Psoas muscle (tissue), 8 donors: Measurements from ENCODE around the gene DPY30. TPM values are rescaled to one million over a fixed set of nuclear protein-coding genes. Genes with fewer than 3 reads are reported as not detected.
A peak's percentile ranks its signal among the peaks of the same experiment; 100 is the strongest.

Experiments
- ATAC-seq, 4 donors: fragments of 200-7000 bp; cut with Tn5 transposase; one replicate each; pipeline ENCODE4 v1.9.1; 2020; ENCODE audit warnings: moderate library complexity in 3 of 4, mild to moderate bottlenecking in 2 of 4
- DNase-seq, 2 donors: peaks; one replicate each; pipeline ENCODE4 v3.0.0-alpha.2; 2020
- H3K27ac ChIP-seq: fragments of 200-600 bp; one replicate; pipeline ENCODE4 v1.8.0; 2022
- H3K27me3 ChIP-seq, 3 donors: fragments of 200-600 bp in 1 of 3; one replicate each; pipeline versions ENCODE4 v1.6.1 to v1.8.0; 2013 to 2022; ENCODE audit warnings: low read length in 2 of 3, mild to moderate bottlenecking in 2 of 3, moderate library complexity in 1 of 3; ENCODE audit not compliant: insufficient read depth in 3 of 3
- H3K36me3 ChIP-seq, 2 donors: fragments of 200-600 bp in 1 of 2; one replicate each; pipeline versions ENCODE4 v1.6.1 to v1.8.0; 2013 to 2022; ENCODE audit warnings: low read depth in 1 of 2, mild to moderate bottlenecking in 1 of 2, moderate library complexity in 1 of 2; ENCODE audit not compliant: insufficient read depth in 1 of 2
- H3K4me1 ChIP-seq: fragments of 200-600 bp; one replicate; pipeline ENCODE4 v1.8.0; 2022
- H3K4me3 ChIP-seq: fragments of 200-600 bp; one replicate; pipeline ENCODE4 v1.8.0; 2022; ENCODE audit warnings: mild to moderate bottlenecking
- H3K9me3 ChIP-seq: fragments of 200-600 bp; one replicate; pipeline ENCODE4 v1.8.0; 2022
- WGBS, 3 donors: extraction: QIAGEN DNeasy Blood & Tissue Kit; methylation state at CpG; one replicate each; pipeline versions ENCODE4 v1.1.6 to v1.1.7; 2013; 5-methylcytosine and 5-hydroxymethylcytosine counted together
- intact Hi-C, 2 donors: fragments of 100-400 bp; cut with DNase I; formaldehyde crosslinking; loops; one replicate each; pipeline versions ENCODE4 v1.11.0 to v1.14.2; 2022
- polyA plus RNA-seq, 3 donors: library from polyadenylated mRNA; stranded (reverse); fragments of 200-250 nt; gene quantifications; one replicate each; pipeline ENCODE4 v1.2.3, GENCODE V29; 2013
- total RNA-seq, 4 donors: library from RNA; stranded (reverse); fragmentation: NEBNext Ultra II Directional in 2 of 4; extraction: Animal tissue kit (Norgen Biotek cat#: 25700) in 2 of 4; gene quantifications; one replicate each; pipeline versions ENCODE4 v1.2.1 to v1.2.4, GENCODE V29; 2021 to 2023
- TF ChIP-seq, protein P1 (sequence below): fragments of 200-600 bp; IDR thresholded peaks from one replicate; pipeline ENCODE4 v1.8.0; 2022; ENCODE audit warnings: antibody characterized with exemption
- donor health status: healthy with polysubstance abuse.
- donor health status: DM: no; HTN: no; CAD: no; lungs with moderate emphysema.
- donor health status: Bipolar disorder and iron deficiency.
- donor health status: healthy.
- donor health status: DM: yes; HTN: yes; CAD: no.
- donor health status: DM: no; HTN: no; CAD: no.
- donor health status: DM: no; HTN: no; CAD: no.
- donor health status: DM: yes; HTN: yes; CAD: no.

The DPY30 gene
- total and polyA plus RNA-seq, 7 donors = 28.6 to 76.9 (median 35.6) TPM

DNA sequence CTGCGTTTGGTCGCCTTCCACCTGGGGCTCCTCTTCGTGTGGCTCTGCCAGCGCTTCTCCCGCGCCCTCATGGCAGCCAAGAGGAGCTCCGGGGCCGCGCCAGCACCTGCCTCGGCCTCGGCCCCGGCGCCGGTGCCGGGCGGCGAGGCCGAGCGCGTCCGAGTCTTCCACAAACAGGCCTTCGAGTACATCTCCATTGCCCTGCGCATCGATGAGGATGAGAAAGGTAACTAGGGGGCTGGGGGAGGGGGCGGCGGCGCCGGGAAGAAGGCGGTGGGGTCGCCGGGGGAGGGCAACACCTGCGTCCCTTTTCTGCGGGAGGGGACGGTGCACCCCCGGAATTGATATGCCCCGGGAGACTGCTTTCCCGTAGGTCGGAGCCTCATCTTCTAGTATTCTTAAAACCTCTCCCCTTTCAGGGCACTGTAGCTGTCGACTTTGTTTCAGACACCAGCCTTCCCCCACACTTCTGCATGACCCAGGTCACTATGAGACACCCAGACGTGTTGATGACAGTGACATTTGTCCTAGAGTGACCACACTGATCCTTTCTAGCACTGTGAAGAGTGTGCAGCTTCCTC, 24.5 kb upstream of the DPY30 start:
- intact Hi-C loops = loop anchor here in 1 of 2 donors (5.0 kb wide), 1 partner anchor 52 kb away; the partner anchor contains the start of gene MEMO1
- TF ChIP-seq, protein P1, sequence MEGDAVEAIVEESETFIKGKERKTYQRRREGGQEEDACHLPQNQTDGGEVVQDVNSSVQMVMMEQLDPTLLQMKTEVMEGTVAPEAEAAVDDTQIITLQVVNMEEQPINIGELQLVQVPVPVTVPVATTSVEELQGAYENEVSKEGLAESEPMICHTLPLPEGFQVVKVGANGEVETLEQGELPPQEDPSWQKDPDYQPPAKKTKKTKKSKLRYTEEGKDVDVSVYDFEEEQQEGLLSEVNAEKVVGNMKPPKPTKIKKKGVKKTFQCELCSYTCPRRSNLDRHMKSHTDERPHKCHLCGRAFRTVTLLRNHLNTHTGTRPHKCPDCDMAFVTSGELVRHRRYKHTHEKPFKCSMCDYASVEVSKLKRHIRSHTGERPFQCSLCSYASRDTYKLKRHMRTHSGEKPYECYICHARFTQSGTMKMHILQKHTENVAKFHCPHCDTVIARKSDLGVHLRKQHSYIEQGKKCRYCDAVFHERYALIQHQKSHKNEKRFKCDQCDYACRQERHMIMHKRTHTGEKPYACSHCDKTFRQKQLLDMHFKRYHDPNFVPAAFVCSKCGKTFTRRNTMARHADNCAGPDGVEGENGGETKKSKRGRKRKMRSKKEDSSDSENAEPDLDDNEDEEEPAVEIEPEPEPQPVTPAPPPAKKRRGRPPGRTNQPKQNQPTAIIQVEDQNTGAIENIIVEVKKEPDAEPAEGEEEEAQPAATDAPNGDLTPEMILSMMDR = no peak
- H3K27me3 ChIP-seq = no peaks in the 10 kb centered on the region
- ATAC-seq (peak; percentile 23 to 65 (median 46)), DNase-seq (no peak)
- H3K27ac ChIP-seq = peak overlapping the region; percentile 88
- peaks cover 0 to 4% of the 10 kb centered on the region in 2 donors for H3K36me3 ChIP-seq
- no peaks in the 10 kb centered on the region for H3K9me3 ChIP-seq
- H3K4me3 ChIP-seq = peak overlapping the region; percentile 74
- WGBS, 3 donors = 0 to 1% (median 1%) methylated on average over 39 to 40 of the region's 40 CpGs
- H3K4me1 ChIP-seq = peaks cover 19% of the 10 kb centered on the region

GRCh38 chr2:32063310-32064020, 23.9 kb upstream of the DPY30 start, which contains the start of gene SPAST:
SPAST (plus strand) TSS chr2:32063556; CDS start chr2:32063832, 276 bp downstream.
- Histone ChIP-seq H3K36me3 (peaks cover 0 to 4% of the 10 kb centered on the region in 2 donors), H3K27me3 (no peaks in the 10 kb centered on the region), H3K4me3 (peak within 1 kb of the TSS; percentile 74), H3K9me3 (no peaks in the 10 kb centered on the region), H3K27ac (peak within 1 kb of the TSS; percentile 88), H3K4me1 (peaks cover 19% of the 10 kb centered on the region)
- WGBS, 3 donors = 0% methylated on average over 53 to 79 of the region's 79 CpGs
- intact Hi-C loops = loop anchor here (2.0 to 5.0 kb wide), 2 partner anchors 51 to 53 kb away; partner anchors contain the start of gene MEMO1 (in 2 of the 2)
- peak; percentile 96 to 98 (median 96) for ATAC-seq
- TF ChIP-seq, protein P1 = peak; percentile 59
- peak; percentile 98 to 99 for DNase-seq

- peak; percentile 40 to 62 for DNase-seq
- H3K27me3 ChIP-seq = no peaks in the 10 kb centered on the region
- TF ChIP-seq, protein P1 = no peak
- H3K4me1 ChIP-seq = peaks cover 15% of the 10 kb centered on the region
- peak overlapping the region; percentile 88 for H3K27ac ChIP-seq
- 54 to 55% (median 55%) methylated on average over 13 of the region's 13 CpGs for WGBS, 3 donors
- peak overlapping the region; percentile 74 for H3K4me3 ChIP-seq
- intact Hi-C loops = loop anchor here (2.0 to 5.0 kb wide), 2 partner anchors 50 to 51 kb away; partner anchors contain the start of gene MEMO1 (in 2 of the 2)
- ATAC-seq = no peak
- H3K36me3 ChIP-seq = peaks cover 0 to 4% of the 10 kb centered on the region in 2 donors
- no peaks in the 10 kb centered on the region for H3K9me3 ChIP-seq
Measured at GRCh38 chr2:32061973-32062861, 22.6 kb upstream of the DPY30 start.

- H3K9me3 ChIP-seq = no peaks in the 10 kb centered on the region
- no peaks in the 10 kb centered on the region for H3K27me3 ChIP-seq
- ATAC-seq (no peak), DNase-seq (no peak)
- H3K4me1 ChIP-seq = peaks cover 14% of the 10 kb centered on the region
- H3K4me3 ChIP-seq = no peak overlapping the region
- H3K27ac ChIP-seq = no peak overlapping the region
- peaks cover 0 to 4% of the 10 kb centered on the region in 2 donors for H3K36me3 ChIP-seq
- intact Hi-C loops = loop anchor here in 1 of 2 donors (5.0 kb wide), 1 partner anchor 49 kb away; the partner anchor contains the start of gene MEMO1
- WGBS, 3 donors = 90 to 92% (median 91%) methylated on average over 8 of the region's 8 CpGs
- TF ChIP-seq, protein P1 = no peak
Measured at GRCh38 chr2:32061430-32061829, 21.8 kb upstream of the DPY30 start.
